LoVo (cell line): ENCODE data around the gene CTDSPL2.
"Not testable (repeated sequence)": the region's sequence is repeated elsewhere in the genome, so short reads cannot be mapped to it uniquely, and the experiment has no call there.

Experiments
- DNase-seq: peaks from one replicate; pipeline ENCODE4 v3.0.0-alpha.2; 2016; ENCODE audit warnings: low spot score

CTDSPL2 gene

GRCh38 chr15:44485880-44486279 lies 58.5 kb downstream of the CTDSPL2 start:
- no peak for DNase-seq

GRCh38 chr15:44489464-44489863 lies 62.0 kb downstream of the CTDSPL2 start:
- peak; percentile 62 for DNase-seq

GRCh38 chr15:44490622-44491021 lies 63.2 kb downstream of the CTDSPL2 start:
- DNase-seq: no peak

GRCh38 chr15:44492040-44492439 lies 64.6 kb downstream of the CTDSPL2 start:
- DNase-seq: no peak

GRCh38 chr15:44492672-44493071 lies 65.2 kb downstream of the CTDSPL2 start:
- DNase-seq: no peak

- no peak for DNase-seq
Measured at GRCh38 chr15:44495562-44495961, 68.1 kb downstream of the CTDSPL2 start.

GRCh38 chr15:44500555-44500954 lies 73.1 kb downstream of the CTDSPL2 start:
- DNase-seq: no peak

- DNase-seq: peak; percentile 42
Measured at GRCh38 chr15:44501768-44502366, 74.4 kb downstream of the CTDSPL2 start.

GRCh38 chr15:44516436-44516835 lies 89.0 kb downstream of the CTDSPL2 start:
- DNase-seq: no peak

GRCh38 chr15:44519537-44519936 lies 92.1 kb downstream of the CTDSPL2 start:
- DNase-seq: no peak

- no peak for DNase-seq
Measured at GRCh38 chr15:44525018-44525417, 97.6 kb downstream of the CTDSPL2 start.

GRCh38 chr15:44527241-44527640 lies 99.8 kb downstream of the CTDSPL2 start:
- no peak for DNase-seq

- no peak for DNase-seq
Measured at GRCh38 chr15:44529864-44530604, 102.6 kb downstream of the CTDSPL2 start.

GRCh38 chr15:44530653-44531052 lies 103.2 kb downstream of the CTDSPL2 start:
- no peak for DNase-seq

GRCh38 chr15:44532275-44532674 lies 104.8 kb downstream of the CTDSPL2 start:
- not testable (repeated sequence) for DNase-seq

GRCh38 chr15:44532689-44533088 lies 105.3 kb downstream of the CTDSPL2 start:
- no peak for DNase-seq

GRCh38 chr15:44535092-44535491 lies 107.7 kb downstream of the CTDSPL2 start:
- DNase-seq: no peak

GRCh38 chr15:44535523-44536301 lies 108.3 kb downstream of the CTDSPL2 start:
- peak; percentile 34 for DNase-seq

GRCh38 chr15:44536302-44536961 lies 109.0 kb downstream of the CTDSPL2 start:
- DNase-seq: peak; percentile 91

- DNase-seq: peak; percentile 99
Measured at GRCh38 chr15:44536962-44537734, 109.7 kb downstream of the CTDSPL2 start, which contains the start of gene EIF3J. TSS of gene EIF3J (plus strand) at chr15:44537147. CDS start at chr15:44537195, 48 bp downstream.

GRCh38 chr15:44537735-44538240 lies 110.4 kb downstream of the CTDSPL2 start:
- peak; percentile 46 for DNase-seq
